SU-DHL-6 (cell line): ENCODE data around the gene PPARA.

ENCODE experiments used
- CTCF ChIP-seq: fragments of 200-600 bp; sonication (generic); IDR thresholded peaks from one replicate; pipeline ENCODE4 v1.5.1; 2017; ENCODE audit warnings: antibody characterized with exemption, mild to moderate bottlenecking, low read length, moderate library complexity; ENCODE audit not compliant: insufficient read depth, poor library complexity, severe bottlenecking
- EZH2phosphoT487 ChIP-seq: fragments of 200-600 bp; sonication (generic), shearing (Covaris generic); conservative IDR thresholded peaks from 2 replicates; pipeline ENCODE4 v1.6.1; 2018; ENCODE audit warnings: mild to moderate bottlenecking, antibody characterized with exemption, low read length, moderate library complexity, mixed read lengths

GRCh38 chr22:46120420-46120737, 29.9 kb upstream of the PPARA start:
- TF ChIP-seq CTCF = no peak
- TF ChIP-seq EZH2phosphoT487 = no peak
